GM19397 (cell line): Measurements from ENCODE around the gene KLF16.
"Not testable (repeated sequence)": the region's sequence is repeated elsewhere in the genome, so short reads cannot be mapped to it uniquely, and the experiment has no call there.

ENCODE experiments used
- ATAC-seq: cut with Tn5 transposase; IDR thresholded peaks from one replicate; pipeline ENCODE4 v1.9.1; 2021; ENCODE audit warnings: mild to moderate bottlenecking, moderate library complexity; ENCODE audit not compliant: unreplicated experiment

The KLF16 gene

GRCh38 chr19:1863328-1863637 lies at the start of gene KLF16:
Gene KLF16, minus strand, starts transcription at chr19:1863579. Its CDS starts 82 bp downstream, at chr19:1863497.
- no peak for ATAC-seq

GRCh38 chr19:1912760-1913505 lies 49.6 kb upstream of the KLF16 start:
- no peak for ATAC-seq

- no peak for ATAC-seq
Measured at GRCh38 chr19:1911995-1912394, 48.6 kb upstream of the KLF16 start.

GRCh38 chr19:1911098-1911497 lies 47.7 kb upstream of the KLF16 start:
- no peak for ATAC-seq

GRCh38 chr19:1910177-1910576 lies 46.8 kb upstream of the KLF16 start:
- no peak for ATAC-seq

GRCh38 chr19:1909761-1910080 lies 46.3 kb upstream of the KLF16 start:
- ATAC-seq = no peak

- ATAC-seq = no peak
Measured at GRCh38 chr19:1908364-1908678, 44.9 kb upstream of the KLF16 start.

- ATAC-seq = no peak
Measured at GRCh38 chr19:1907563-1908363, 44.4 kb upstream of the KLF16 start.

GRCh38 chr19:1906985-1907562 lies 43.7 kb upstream of the KLF16 start:
- ATAC-seq = no peak

- ATAC-seq = no peak
Measured at GRCh38 chr19:1905863-1906375, 42.5 kb upstream of the KLF16 start.

GRCh38 chr19:1905110-1905862 lies 41.9 kb upstream of the KLF16 start, which contains the start of the genes ADAT3 and SCAMP4:
Gene ADAT3, plus strand, starts transcription at chr19:1905399. Its CDS starts 6,649 bp downstream, at chr19:1912048.
Gene SCAMP4, plus strand, starts transcription at chr19:1905399. Its CDS starts 9,621 bp downstream, at chr19:1915020.
- peak; percentile 78 for ATAC-seq

GRCh38 chr19:1904860-1905109 lies 41.4 kb upstream of the KLF16 start:
- ATAC-seq = no peak

- ATAC-seq = no peak
Measured at GRCh38 chr19:1902923-1903322, 39.5 kb upstream of the KLF16 start.

- ATAC-seq = no peak
Measured at GRCh38 chr19:1901940-1902404, 38.6 kb upstream of the KLF16 start.

GRCh38 chr19:1896508-1896907 lies 33.1 kb upstream of the KLF16 start:
- ATAC-seq = no peak

- no peak for ATAC-seq
Measured at GRCh38 chr19:1893791-1894190, 30.4 kb upstream of the KLF16 start.

- no peak for ATAC-seq
Measured at GRCh38 chr19:1889907-1890306, 26.5 kb upstream of the KLF16 start.

GRCh38 chr19:1888385-1888784 lies 25.0 kb upstream of the KLF16 start:
- ATAC-seq = no peak

GRCh38 chr19:1886360-1886759 lies 23.0 kb upstream of the KLF16 start:
- not testable (repeated sequence) for ATAC-seq

- ATAC-seq = peak; percentile 77
Measured at GRCh38 chr19:1885398-1886119, 22.2 kb upstream of the KLF16 start, which contains the start of gene ABHD17A. Gene ABHD17A, minus strand, starts transcription at chr19:1885496. Its CDS starts 3,930 bp downstream, at chr19:1881566.
